Glomerular visceral epithelial cell (primary cell): ENCODE data around the gene LCLAT1.
"Not testable (repeated sequence)": the region's sequence is repeated elsewhere in the genome, so short reads cannot be mapped to it uniquely, and the experiment has no call there.

Experiments used
- DNase-seq: peaks from one replicate; pipeline ENCODE4 v3.0.0-alpha.2; 2016; ENCODE audit errors: extremely low spot score

Gene LCLAT1

GRCh38 chr2:30454571-30454970, 7.5 kb downstream of the LCLAT1 start:
- no peak for DNase-seq

DNA sequence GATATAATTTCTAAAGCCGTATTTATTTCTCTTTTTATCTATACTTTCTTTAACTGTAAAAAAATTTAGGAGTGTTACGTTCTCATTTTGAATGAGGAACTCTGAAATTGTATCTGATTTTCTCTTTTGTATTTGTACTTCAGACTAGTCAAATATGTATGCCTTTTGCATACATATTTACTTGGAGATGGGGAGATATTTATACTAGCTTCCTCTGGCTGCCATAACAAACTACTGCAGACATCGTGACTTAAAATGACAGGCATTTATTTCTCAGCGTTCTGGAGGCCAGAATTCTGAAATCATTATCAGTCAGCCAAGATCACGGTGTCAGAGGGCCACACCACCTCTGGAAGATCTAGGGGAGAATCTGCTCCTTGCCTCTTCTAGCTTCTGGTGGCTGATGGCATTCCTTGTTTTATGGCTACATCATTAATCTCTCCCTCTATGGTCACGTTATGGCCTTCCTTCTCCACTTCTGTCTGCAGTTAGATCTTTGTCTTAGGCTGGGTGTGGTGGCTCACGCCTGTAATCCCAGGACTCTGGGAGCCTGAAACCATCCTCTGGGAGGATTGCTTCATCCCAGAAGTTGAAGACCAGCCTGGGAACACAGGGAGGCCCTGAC, 8.2 kb downstream of the LCLAT1 start:
- no peak for DNase-seq

DNA sequence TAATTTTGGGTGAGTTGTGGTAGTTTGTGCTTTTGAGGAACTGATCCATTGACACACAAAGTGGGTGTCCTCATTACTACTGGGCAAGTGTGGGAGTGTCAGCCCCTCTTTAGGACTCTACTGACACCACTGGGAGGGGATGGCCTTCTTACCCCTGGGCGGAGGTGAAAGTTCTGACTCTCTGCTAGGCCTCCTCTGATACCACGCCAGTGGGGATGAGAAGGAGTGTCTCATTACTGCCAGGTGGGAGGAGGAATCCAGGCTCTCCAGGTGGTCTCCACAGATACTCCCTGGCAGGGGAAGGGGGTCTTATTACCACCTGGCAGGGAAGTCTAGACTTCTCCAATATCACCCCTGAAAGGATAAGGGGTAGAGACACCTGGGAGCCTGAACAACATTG, 9.1 kb downstream of the LCLAT1 start:
- no peak for DNase-seq

DNA sequence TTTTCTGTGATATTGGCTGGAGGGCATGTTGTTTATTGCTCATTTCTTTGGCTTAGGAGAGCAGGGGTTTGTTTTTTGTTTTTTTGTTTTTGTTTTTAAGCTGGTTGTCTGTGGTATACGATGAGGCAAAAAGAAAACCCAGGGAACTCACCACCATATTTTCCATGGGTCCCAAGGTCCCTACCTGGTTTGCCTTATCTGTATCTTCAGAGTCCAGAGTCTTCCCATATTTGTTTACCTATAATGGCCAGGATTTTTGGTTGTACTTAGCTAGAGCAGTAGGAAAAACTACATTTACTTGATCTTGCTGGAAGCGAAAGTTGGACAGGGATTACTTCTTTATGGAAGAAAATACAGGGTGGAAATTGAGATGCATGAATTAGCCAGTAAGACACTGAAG, 9.5 kb downstream of the LCLAT1 start:
- DNase-seq: no peak

- DNase-seq: no peak
These were observed 10.2 kb downstream of the LCLAT1 start for GRCh38 chr2:30457296-30457695.

DNA sequence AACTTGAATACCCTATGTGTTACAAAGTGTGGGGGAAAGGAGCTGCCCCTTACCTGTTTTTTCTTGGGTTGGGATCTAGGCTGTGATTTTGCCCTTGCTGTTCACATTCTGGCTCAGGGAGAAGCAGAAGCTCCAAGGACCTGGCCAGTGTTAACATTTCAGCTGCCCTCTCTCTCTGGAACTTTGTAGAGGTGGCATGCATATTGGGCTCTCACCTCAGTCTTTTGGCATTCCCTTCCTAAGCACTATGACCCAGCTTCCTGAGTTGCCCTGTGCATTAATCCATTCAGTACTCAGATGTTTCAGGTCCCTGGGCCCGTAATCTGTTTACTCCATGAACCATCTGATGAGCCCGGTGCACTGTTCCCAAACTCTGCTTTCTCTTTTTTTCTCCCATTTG, 12.1 kb downstream of the LCLAT1 start:
- no peak for DNase-seq

DNA sequence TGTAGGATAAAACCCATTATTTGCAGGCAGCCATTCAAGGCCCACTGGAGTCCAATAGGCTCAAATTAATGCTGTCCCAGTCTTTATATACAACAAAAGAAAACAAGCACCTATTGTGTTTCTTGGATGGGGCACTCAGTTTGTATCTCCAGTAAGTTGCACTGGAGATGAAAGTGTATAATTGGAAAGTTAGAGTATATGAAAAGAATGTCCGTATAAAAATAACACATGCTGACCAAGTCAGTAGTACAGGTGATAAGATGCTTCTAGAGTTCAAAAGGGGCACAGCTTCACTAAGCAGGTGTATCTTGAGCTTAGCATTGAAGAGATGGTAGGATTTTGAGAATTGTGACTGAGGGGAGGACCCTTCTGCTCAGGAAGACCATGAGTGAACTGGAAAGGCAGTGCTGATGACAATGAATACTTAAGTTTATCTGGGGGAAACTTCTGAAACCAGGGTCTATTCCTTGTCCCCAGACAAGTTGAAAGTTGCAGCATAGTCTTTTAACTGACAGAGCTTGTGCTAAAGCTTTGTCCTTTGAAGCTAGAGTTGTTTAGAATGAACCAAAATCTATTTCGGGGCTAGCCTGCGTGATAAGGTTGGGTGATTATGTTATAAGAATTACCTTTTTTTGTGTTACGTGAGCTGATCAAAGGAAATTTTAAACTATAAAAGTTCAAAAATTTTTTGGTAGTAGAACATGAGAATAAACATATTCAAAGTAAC, 15.2 kb downstream of the LCLAT1 start:
- no peak for DNase-seq

GRCh38 chr2:30463535-30463934, 16.5 kb downstream of the LCLAT1 start:
- no peak for DNase-seq

- no peak for DNase-seq
These were observed 17.6 kb downstream of the LCLAT1 start for GRCh38 chr2:30464544-30465170.

GRCh38 chr2:30465171-30465545, 18.1 kb downstream of the LCLAT1 start:
- no peak for DNase-seq

DNA sequence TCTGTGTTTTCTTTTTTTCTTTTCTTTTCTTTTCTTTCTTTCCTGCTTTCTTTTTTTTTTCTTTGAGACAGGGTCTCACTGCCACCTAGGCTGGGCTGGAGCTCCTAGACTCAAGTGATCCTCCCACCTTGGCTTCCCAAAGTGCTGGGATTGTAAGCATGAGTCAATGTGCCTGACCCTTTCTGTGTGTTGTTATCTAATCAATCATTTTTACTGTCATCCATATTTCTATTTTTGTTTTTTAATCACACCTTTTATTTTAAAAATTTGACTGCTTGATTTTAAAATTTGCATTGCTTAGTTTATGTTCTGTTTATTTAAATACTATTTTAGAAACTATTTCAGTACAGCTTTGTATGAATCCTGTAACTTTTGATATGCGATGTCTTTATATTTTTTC, 19.2 kb downstream of the LCLAT1 start:
- no peak for DNase-seq

DNA sequence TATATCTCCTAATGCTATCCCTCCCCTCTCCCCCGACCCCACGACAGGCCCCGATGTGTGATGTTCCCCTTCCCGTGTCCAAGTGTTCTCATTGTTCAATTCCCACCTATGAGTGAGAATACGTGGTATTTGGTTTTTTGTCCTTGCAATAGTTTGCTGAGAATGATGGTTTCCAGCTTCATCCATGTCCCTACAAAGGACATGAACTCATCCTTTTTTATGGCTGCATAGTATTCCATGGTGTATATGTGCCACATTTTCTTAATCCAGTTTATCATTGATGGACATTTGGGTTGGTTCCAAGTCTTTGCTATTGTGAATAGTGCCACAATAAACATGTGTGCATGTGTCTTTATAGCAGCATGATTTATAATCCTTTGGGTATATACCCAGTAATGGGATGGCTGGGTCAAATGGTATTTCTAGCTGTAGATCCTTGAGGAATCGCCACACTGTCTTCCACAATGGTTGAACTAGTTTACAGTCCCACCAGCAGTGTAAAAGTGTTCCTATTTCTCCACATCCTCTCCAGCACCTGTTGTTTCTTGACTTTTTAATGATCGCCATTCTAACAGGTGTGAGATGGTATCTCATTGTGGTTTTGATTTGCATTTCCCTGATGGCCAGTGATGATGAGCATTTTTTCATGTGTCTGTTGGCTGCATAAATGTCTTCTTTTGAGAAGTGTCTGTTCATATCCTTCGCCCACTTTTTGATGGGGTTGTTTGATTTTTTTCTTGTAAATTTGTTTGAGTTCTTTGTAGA, 20.2 kb downstream of the LCLAT1 start:
- not testable (repeated sequence) for DNase-seq

- no peak for DNase-seq
These were observed 23.4 kb downstream of the LCLAT1 start for GRCh38 chr2:30470426-30470825.

- no peak for DNase-seq
These were observed 25.3 kb downstream of the LCLAT1 start for GRCh38 chr2:30472326-30472725.

- no peak for DNase-seq
These were observed 28.5 kb downstream of the LCLAT1 start for GRCh38 chr2:30475542-30475941.

GRCh38 chr2:30476636-30477035, 29.6 kb downstream of the LCLAT1 start:
- DNase-seq: no peak

- no peak for DNase-seq
These were observed 33.8 kb downstream of the LCLAT1 start for GRCh38 chr2:30480703-30481322.

DNA sequence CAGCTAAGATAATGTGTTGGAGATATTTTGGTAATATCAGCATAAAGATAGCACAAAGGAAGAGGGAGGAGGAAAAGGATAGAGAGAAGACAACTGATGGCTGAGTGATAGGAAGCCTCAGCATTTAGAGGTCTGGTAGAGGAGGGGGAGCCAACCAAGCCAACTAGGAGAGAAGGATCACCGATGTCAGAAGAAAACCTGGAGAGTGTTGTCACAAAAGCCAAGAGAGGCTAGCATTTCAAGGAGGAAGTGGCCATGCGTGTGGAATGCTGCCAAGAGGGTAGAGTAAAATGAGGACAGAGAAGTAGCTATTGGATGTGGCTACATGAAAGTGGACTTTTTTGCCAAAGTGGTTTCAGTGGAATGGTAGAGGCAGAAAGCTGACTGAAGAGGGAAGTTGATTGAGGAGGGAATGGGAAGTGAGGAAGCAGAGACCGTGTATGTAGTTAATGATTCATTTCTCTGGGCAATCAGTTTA, 34.3 kb downstream of the LCLAT1 start:
- DNase-seq: peak; percentile 3

- no peak for DNase-seq
These were observed 35.0 kb downstream of the LCLAT1 start for GRCh38 chr2:30482011-30482410.

DNA sequence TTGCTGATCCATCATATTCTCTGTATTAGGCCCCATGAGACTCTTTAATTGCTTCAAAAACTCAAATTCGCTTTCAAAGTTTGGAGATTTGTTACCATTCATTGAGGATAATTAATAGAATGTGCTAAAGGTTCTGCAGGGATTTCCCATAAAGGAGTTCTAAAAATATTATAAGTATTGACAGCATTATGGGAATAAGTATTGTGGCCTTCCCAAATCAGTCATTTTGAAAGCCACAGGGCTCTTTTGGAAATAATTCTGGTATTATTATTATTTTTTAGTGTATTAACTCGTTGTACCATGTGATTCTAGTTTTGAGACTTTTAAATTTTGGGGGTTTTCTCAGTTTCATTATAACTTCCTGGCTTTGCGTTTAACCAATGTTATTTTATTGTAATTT, 37.1 kb downstream of the LCLAT1 start:
- no peak for DNase-seq

- peak; percentile 44 for DNase-seq
These were observed 37.9 kb downstream of the LCLAT1 start for GRCh38 chr2:30484995-30485394.

GRCh38 chr2:30486655-30487054, 39.6 kb downstream of the LCLAT1 start:
- DNase-seq: no peak
